ENCODE data around the gene EGLN1.
A peak's percentile ranks its signal among the peaks of the same experiment; 100 is the strongest.

The EGLN1 gene

GRCh38 chr1:231395076-231395997, 26.8 kb downstream of the EGLN1 start:
- DNase-seq = no peak

- no peak for DNase-seq
Measured at GRCh38 chr1:231393668-231394067, 28.4 kb downstream of the EGLN1 start.

GRCh38 chr1:231392389-231393131, 29.5 kb downstream of the EGLN1 start:
- no peak for DNase-seq

GRCh38 chr1:231390071-231390470, 32.0 kb downstream of the EGLN1 start:
- DNase-seq = no peak

DNA sequence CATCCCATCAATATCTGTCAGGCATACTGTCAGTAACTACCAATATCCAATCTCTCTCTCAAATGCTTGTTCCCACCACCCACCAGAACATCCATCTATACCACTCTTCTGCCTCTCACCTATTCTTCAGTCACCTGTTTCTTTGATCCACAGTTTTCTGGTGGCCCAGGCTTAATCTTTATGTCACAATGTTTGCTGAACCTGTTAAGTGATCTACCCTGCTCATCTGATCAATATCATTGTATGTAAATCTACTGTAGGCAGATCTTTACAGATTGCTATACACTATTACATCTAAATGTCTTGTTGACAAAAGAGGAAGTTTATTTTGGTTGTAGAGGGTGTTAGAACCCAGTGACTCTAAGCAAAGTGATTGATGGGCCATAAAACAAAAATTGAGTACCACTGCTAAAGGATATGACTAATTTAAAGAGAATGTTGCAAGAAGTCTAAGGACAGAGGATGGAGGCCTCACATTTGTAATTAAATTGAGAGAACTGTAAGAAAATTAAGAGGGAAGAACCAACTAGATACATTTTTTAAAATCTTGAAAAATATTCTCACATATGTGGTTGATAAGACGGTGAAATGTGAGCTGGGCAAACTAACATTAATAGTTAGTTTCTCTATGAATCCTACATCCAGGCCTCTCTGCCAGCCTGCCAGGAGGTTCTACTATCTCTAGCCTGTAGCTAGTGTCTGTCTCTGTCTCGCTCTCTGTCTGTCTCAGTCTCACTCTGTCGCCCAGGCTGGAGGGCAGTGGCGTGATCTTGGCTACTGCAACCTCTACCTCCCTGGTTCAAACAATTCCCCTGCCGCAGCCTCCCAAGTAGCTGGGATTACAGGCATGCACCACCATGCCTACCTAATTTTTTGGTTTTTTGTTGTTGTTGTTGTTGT, 34.1 kb downstream of the EGLN1 start:
- DNase-seq = no peak

DNA sequence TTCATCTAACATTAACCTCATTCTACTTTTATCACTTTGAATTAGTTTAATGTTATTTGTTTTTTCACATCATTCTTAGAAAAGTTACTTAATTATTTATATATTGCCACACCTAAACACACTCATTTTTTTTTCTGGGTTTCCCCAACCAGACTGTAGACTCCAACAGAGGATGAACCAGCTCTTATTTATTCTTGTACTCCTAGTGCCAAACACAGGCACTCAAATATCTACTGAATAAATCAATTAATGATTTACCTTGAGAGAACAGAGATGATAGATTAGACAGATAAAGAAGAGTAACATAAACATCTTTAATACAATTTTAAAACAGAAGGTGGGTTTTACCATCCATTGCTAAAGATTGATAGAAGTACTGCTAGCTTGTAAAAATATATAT, 35.6 kb downstream of the EGLN1 start:
- no peak for DNase-seq

GRCh38 chr1:231385416-231385748, 36.7 kb downstream of the EGLN1 start:
- no peak for DNase-seq

GRCh38 chr1:231384696-231385415, 37.2 kb downstream of the EGLN1 start:
- no peak for DNase-seq

GRCh38 chr1:231383159-231383860, 38.8 kb downstream of the EGLN1 start:
- no peak for DNase-seq

DNA sequence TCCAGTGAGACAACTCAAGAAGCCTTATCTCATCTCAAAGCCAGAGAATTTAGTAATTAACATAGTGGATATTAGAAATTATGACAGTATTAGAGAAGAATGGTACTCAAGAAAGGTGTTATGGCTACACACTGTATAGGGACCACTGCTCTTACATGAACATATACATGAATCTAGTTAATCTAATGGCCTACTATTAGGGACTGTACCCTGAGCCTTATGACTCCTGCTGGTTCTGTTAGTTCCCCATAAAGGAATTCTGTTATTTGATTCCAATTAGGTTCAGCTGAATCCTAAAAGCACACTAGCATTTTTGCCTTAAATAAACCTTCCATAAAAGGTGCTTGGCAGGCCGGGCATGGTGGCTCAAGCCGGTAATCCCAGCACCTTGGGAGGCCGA, 39.7 kb downstream of the EGLN1 start:
- no peak for DNase-seq

- no peak for DNase-seq
Measured at GRCh38 chr1:231381729-231382128, 40.4 kb downstream of the EGLN1 start.

GRCh38 chr1:231376875-231377549, 45.1 kb downstream of the EGLN1 start:
- DNase-seq = no peak

DNA sequence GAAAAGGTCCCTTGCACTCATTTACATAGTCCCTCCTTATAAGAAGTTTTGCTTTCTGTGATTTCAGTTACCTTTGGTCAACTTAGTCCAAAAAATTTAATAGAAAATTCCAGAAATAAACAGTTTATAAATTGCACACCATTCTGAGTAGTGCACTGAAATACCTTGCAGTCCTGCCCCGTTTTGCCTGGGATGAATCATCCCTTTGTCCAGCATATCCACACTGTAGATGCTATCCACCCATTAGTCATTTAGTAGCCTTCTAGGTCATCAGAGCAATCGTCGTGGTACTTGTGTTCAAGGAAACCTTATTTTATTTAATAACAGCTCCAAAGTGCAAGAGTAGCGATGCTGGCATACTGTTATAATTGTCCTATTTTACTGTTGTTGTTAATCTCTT, 46.0 kb downstream of the EGLN1 start:
- DNase-seq = no peak

DNA sequence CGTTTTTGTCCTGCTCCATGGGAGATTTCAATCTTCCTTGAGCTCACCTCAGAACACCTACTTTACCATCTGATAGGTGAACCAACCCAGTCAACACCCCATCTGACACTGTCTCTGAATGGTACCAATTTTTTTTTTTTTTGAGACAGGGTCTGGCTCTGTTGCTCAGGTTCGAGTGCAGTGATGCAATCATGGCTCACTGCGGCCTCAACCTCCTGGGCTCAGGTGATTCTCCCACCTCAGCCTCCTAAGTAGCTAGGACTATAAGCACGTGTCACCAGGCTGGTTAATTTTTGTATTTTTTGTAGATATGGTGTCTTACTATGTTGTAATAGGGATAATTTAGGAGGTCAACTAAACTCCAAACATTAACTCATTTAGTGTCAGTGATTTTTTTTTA, 47.7 kb downstream of the EGLN1 start:
- DNase-seq = no peak

- no peak for DNase-seq
Measured at GRCh38 chr1:231372501-231372900, 49.6 kb downstream of the EGLN1 start.

DNA sequence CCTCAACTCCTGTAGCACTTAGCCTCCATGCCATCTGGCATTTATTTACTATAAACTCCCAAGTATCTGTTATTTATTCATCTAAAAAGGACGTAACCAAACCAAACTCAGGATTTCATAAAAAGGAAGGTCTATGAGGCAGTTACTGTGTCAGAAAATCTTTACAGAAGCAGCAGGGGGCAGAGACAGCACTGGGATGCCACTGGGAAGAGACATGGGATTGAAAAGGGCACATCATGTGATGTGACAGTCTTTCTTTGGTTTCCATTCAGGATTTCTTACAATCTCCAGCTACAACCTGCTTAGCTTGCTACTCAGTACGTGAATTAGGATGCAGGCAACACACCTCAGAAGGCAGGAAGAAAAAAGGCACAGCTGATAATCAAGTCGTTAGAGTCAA, 52.8 kb downstream of the EGLN1 start:
- no peak for DNase-seq

DNA sequence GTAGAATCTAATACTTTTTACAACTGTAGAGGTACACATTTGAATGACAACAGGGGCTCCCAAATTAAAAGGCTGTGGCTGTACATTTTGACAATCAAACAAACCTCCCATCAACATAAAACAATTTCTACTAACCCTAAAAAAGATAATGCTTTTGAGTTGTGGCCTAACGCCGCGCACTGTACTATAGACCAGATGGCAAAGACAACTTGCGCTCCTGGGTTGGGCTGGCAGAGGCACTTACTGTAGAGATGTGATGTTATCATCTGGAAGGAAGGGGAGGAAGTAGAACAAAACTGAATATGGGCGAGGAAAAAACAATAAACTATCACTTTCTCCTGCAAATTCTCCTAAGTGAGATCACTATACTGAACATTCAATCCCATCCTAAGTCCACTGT, 57.9 kb downstream of the EGLN1 start:
- no peak for DNase-seq

DNA sequence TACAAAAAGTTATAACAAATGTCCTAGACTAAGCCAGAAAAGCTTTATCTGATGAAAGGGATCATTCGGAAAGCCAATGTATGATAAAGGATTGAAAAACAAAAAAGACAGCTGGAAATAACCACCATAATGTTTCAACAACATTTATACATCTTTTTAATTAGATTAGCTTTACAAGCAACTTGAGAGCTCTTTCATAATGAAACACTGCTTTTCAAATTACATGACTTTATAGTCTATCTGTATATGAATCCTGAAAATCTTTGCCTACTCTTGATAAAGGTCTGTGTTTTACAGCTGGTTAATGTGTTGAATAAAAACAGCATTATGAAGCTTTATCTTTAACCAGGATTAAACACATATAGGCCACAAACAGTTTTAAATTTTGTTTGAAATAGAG, 58.5 kb downstream of the EGLN1 start:
- DNase-seq = no peak

DNA sequence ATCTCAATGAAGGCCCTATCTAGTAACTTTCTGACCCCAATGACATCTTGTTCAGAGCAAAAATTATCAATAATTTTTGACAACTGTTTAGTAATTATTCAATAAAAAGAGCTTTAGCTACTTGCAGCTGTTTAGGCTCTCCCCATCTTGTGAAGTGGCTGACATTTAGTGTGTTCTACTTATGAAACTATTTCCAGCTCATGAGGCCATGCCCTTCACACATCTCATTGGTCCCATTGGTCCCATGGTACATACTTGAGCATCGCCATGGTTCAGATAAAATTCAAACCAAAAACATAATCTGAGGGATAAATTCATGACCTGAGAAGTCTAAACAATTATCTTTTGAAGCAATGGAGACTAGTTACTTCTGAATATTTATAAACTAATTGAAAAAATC, 59.8 kb downstream of the EGLN1 start:
- DNase-seq = no peak

- no peak for DNase-seq
Measured at GRCh38 chr1:231359113-231359512, 63.0 kb downstream of the EGLN1 start.

DNA sequence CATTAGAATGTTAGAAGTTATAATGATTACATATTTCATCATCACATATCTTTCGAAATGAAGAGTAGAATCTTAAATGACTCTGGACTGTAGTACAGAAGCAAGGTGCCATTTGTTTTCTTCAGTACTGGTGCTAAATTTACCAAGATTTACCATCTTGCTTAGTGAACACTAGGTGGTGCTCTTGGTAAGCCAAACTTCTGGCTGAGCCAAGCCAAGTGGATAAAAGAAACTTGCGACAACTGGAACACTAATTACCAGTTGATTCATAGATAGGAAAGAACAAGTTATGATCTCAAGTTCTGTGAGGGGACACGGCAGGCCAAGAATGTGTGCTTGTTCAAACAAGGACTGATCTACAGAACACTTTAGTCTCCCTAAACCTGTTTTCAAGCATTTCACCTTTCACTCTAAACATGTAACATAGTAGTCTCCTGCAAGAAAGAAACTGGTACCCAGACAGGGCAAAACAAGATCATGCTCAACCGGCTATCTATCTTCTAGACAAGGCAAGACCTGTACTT, 64.2 kb downstream of the EGLN1 start:
- DNase-seq = peak; percentile 36
